ENCODE data around the gene GPER1.

Gene GPER1

GRCh38 chr7:1054438-1054837 is 33.5 kb upstream of the GPER1 start:
- no peak for FAIRE-seq

- FAIRE-seq = no peak
Measured at GRCh38 chr7:1054861-1055450, 33.0 kb upstream of the GPER1 start.

- FAIRE-seq = no peak
Measured at GRCh38 chr7:1055491-1055955, 32.4 kb upstream of the GPER1 start.

- FAIRE-seq = no peak
Measured at GRCh38 chr7:1055956-1056784, 31.7 kb upstream of the GPER1 start.

- FAIRE-seq = no peak
Measured at GRCh38 chr7:1056785-1057410, 31.0 kb upstream of the GPER1 start.

- FAIRE-seq = no peak
Measured at GRCh38 chr7:1057416-1058291, 30.3 kb upstream of the GPER1 start.

GRCh38 chr7:1058311-1058710 is 29.6 kb upstream of the GPER1 start:
- FAIRE-seq = no peak

- FAIRE-seq = no peak
Measured at GRCh38 chr7:1058821-1059199, 29.1 kb upstream of the GPER1 start.

- FAIRE-seq = no peak
Measured at GRCh38 chr7:1059200-1060091, 28.5 kb upstream of the GPER1 start.

- no peak for FAIRE-seq
Measured at GRCh38 chr7:1060315-1061072, 27.4 kb upstream of the GPER1 start.

- FAIRE-seq = no peak
Measured at GRCh38 chr7:1061180-1061579, 26.7 kb upstream of the GPER1 start.

- no peak for FAIRE-seq
Measured at GRCh38 chr7:1062296-1063294, 25.3 kb upstream of the GPER1 start.

- no peak for FAIRE-seq
Measured at GRCh38 chr7:1063361-1063760, 24.6 kb upstream of the GPER1 start.

- no peak for FAIRE-seq
Measured at GRCh38 chr7:1064581-1064980, 23.3 kb upstream of the GPER1 start.

GRCh38 chr7:1065263-1065584 is 22.7 kb upstream of the GPER1 start:
- FAIRE-seq = no peak

GRCh38 chr7:1065585-1066241 is 22.2 kb upstream of the GPER1 start:
- peak; percentile 11 for FAIRE-seq

- no peak for FAIRE-seq
Measured at GRCh38 chr7:1066242-1066588, 21.7 kb upstream of the GPER1 start.

- no peak for FAIRE-seq
Measured at GRCh38 chr7:1068013-1068412, 19.9 kb upstream of the GPER1 start.

GRCh38 chr7:1068619-1069018 is 19.3 kb upstream of the GPER1 start:
- no peak for FAIRE-seq

Data from G401.6 (cell line).